Stimulated activated CD4-positive, alpha-beta T cell treated with anti-CD3 and anti-CD28 coated beads, Interleukin-4, amount 100 ng/mL, for 1 hour (primary cell): ENCODE data around the gene VAV1.
A peak's percentile ranks its signal among the peaks of the same experiment; 100 is the strongest.
"Not testable (repeated sequence)": the region's sequence is repeated elsewhere in the genome, so short reads cannot be mapped to it uniquely, and the experiment has no call there.

ENCODE experiments used
- DNase-seq: peaks from one replicate; pipeline ENCODE4 v3.0.0-alpha.2; 2020

Gene VAV1

DNA sequence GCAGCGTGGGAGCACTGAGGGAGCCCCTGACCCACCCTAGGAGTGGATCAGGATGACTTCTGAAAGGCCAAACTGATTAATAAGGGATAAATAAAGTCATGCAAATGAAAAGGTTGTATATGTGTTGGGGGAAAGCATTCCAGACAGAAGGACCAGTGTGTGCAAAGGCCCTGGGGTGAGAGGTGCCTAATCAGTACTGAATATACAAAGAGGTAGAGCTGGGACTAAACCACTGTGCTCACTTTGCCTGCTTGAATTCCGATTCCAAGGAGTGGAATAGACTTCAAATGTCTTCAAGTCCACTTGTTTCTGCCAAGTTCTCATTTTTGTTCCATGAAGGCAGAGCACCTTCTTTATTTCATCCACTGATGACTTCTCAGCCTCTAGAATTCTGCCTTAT, 82.2 kb downstream of the VAV1 start:
- DNase-seq = no peak

DNA sequence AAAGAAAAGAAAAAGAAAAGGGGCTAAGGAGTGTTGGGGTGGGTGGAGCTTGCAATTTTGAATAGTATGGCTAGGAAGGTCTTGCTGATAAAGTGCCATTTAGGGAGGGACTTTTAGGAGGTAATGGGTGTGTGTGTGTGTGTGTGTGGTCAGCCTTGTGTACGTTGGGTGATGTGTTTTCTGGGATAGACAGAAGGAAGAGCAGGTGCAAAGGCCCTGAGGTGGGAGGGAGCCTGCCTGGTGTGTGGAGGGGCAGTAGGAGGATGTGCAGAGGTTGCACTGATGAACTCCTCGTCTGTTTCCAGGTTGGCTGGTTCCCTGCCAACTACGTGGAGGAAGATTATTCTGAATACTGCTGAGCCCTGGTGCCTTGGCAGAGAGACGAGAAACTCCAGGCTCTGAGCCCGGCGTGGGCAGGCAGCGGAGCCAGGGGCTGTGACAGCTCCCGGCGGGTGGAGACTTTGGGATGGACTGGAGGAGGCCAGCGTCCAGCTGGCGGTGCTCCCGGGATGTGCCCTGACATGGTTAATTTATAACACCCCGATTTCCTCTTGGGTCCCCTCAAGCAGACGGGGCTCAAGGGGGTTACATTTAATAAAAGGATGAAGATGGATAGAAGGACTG, 84.4 kb downstream of the VAV1 start:
- DNase-seq = no peak

DNA sequence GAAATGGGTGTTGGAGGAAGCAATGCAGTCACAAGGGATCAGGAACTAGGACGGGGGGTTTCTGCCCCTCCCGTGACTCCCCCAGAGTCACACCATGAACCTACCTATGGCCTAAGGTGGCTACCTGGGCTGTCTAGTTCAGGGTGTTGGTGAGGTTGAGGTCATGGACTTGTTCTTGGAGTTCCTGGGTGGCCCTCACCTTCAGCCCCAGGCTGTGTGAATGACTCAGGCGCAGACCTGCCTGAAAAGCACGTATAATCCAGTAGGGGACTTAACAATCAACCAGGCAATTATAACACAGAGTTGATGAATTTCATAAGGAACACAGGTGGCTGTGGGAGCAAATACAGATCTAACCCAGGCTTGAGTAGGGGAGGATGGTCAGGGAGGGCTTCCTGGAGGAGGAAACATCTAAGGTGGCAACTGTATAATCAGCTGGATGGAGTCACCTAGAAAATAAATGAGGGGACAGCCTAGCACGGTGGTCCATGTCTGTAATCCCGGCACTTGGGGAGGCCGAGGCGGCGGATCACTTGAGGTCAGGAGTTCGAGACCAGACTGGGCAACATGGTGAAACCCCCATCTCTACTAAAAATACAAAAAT, 89.3 kb downstream of the VAV1 start:
- DNase-seq = no peak

DNA sequence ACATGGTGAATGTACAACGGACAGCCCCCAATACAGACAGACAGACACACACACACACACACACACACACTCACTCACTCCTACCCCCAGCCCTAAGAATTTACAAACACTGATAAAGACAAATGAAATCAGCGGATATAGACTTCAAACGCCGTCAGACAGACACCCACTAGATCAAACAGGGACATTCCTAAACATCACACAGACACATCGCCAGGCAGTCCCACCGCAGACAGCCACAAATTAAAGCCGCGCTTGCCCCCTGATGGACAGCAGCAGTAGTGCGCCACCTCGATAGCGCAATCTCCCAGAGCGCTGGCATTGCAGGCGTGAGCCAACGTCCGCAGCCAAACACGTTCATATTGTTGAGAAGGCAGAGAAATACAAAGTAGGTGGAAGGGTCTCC, 90.2 kb downstream of the VAV1 start:
- DNase-seq = peak; percentile 89

DNA sequence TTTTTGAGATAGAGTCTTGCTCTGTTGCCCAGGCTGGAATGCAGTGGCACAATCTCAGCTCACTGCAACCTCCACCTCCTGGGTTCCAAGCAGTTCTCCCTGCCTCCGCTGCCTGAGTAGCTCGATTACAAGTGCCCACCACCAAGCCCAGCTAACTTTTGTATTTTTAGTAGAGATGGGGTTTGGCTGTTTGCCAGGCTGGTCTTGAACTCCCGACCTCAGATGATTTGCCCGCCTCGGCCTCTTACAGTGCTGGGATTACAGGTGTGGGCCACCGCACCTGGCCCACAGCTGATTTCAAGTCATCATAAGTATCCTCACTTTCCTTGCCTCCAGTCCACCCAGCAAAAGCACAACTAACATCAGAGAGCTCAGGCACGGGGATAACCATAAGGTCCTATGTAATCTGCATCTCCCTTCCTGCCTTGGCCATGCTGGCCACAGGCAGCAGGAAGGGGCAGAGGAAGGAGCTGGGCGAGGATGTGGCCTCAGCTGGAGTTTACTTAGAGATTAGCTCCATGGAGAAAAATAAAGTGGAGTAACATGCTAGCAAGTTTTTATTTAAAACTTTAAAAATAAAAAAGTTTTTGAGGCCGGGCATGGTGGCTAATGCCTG, 91.9 kb downstream of the VAV1 start:
- DNase-seq = no peak

DNA sequence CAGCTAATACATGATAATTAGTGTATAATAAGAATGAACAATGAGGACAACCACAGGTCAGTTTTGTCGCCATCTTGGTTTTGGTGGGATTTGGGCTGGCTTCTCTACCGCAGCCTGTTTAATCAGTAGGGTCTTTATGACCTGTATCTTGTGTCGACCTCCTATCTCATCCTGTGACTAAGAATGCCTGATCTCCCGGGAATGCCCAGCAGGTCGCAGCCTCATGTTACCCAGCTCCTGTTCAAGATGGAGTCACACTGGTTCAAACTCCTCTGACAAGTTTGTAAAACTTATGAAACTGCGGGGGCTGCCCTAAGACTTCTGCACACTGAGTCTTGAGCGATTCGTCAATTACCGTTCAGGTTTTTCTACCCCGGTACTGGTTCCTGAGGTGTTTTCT, 93.3 kb downstream of the VAV1 start:
- no peak for DNase-seq

DNA sequence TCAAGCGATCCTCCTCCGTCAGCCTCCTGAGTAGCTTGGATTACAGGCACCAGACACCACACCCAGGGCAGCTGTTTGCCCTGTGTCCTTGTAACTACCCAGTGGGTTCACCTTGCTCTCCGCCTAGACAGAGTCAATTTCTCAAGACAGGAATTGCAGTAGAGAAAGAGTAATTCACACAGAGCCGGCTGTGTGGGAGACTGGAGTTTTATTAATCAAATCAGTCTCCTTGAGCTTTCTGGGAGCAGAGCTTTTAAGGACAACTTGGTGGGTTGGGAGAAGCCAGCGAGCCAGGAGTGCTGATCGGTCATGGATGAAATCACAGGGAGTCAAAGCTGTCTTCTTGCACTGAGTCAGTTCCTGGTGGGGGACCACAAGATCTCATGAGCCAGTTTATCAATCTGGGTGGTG, 94.2 kb downstream of the VAV1 start:
- DNase-seq = no peak

DNA sequence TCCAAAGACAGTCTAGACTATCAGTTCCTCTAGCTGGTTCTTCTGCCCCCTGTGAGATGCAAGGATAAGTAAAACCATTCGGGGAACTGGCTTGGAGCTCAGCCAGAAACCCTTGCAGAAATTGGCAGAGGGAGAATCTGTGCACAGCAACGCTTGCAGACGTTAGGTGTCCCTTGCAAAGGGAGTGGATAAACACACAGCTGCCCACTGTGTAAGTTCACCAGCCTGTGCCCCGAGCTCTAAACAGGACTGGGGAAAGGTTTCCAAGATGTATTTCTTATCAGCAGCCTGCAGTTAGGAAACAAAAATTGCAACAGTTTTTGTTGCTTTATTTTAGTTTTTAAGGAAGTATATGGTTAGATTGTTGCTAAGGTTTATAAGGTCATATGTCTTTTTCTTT, 95.8 kb downstream of the VAV1 start:
- DNase-seq = no peak

DNA sequence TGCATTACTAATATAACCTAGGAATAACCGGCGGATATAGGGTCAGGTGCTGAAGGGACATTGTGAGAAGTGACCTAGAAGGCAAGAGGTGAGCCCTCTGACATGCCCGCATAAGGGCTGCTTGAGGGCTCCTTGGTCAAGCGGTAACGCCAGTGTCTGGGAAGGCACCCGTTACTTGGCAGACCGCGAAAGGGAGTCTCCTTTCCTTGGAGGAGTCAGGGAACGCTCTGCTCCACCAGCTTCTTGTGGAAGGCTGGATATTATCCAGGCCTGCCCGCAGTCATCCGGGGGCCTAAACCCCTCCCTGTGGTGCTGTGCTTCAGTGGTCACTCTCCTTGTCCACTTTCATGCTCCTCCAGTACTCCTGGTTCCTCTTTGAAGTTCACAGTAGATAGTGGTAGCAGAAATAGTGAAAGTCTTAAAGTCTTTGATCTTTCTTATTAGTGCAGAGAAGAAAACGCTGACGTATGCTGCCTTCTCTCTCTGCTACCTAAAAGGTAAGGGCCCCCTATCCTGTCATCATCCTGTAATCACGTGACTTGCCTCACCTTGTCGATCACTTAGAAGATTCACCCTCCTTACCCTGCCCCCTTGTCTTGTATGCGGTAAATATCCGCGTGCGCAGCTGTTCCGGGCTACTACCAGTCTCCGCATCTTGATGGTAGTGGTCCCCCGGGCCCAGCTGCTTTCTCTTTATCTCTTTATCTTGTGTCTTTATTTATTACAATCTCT, 96.8 kb downstream of the VAV1 start:
- not testable (repeated sequence) for DNase-seq

DNA sequence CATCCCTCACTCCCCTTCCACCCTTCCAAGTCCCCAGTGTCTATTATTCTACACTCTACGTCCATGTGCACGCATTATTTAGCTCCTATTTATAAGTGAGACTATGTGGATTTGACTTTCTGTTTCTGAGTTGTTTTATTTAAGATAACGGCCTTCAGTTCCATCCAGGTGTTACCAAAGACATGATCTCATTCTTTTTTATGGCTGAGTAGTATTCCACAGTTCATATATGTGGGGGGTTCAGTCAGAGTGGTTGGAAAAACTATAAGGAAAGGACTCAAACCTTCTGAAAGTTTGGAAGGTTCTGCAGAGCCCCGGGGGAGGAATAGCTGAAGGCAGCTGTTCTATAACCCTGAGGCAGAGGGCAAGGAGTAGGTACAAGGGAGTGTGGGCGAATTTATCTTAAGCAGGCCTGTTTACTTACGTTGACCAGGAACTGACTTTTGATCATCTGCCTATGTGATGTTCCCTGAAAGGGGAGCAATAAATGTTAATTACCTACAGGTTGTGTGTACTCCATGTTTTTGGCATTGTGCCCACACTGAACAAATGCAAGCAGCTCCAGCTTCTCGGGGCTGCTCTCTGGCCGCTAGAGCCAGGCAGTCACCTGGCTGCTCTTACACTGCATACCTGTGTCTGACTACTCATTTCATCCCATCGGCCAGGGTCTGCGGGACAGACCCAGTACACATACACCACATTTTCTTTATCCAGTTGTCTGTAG, 101.4 kb downstream of the VAV1 start:
- no peak for DNase-seq

DNA sequence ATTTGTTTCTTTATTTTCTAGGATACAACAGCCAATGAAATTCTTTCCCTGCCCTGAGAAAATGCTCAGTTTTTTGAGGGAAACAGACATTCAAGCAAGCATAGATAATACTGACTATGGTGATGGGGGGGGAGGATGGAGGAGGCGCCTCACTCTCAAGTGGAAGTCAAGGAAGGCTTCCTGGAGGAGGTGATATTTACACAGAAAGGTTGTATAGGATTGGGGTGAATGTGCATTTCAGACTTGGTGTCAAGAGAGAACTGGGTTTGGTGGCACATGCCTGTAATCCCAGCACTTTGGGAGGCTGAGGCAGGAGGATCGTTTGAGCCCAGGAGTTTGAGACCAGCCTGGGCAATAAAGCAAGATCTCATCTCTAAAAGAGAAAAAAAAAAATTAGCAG, 102.7 kb downstream of the VAV1 start:
- DNase-seq = no peak

DNA sequence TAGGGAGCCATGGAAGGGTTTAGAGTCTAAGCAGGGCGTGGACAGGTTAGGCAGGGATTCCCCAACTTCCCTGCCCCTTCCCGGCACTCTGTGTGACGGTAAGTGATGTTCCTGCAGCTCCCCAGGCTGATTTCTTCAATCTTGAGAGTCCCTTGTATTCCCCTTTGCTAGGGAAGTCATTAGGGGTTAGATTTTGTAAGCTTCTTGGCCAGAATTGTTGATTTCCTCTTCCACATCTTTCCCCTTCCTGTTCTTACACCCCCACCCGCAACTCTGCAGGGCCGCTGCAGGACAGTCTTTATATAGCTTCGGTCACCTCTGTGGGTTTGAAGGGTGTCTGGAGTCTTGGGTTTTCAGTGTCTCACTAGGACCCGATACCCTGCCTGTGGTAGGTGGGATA, 104.2 kb downstream of the VAV1 start:
- no peak for DNase-seq

DNA sequence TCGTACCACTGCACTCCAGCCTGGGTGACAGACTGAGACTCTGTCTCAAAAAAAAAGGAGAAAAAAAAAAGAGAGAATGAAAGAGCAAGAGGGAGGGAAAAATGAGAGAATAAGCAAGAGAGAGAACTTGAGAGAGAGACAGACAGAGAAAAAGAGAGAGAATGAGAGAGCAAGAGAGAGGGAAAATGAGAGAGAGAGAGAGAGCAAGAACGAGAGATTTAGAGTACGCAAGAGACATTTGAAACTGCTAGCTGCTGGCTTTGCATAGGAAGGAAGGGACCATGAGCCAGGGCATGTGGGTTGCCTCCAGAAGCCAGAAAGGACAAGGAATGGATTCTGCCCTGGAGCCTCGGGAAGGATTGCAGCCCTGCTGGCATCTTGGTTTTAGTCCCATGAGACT, 105.3 kb downstream of the VAV1 start:
- DNase-seq = no peak

DNA sequence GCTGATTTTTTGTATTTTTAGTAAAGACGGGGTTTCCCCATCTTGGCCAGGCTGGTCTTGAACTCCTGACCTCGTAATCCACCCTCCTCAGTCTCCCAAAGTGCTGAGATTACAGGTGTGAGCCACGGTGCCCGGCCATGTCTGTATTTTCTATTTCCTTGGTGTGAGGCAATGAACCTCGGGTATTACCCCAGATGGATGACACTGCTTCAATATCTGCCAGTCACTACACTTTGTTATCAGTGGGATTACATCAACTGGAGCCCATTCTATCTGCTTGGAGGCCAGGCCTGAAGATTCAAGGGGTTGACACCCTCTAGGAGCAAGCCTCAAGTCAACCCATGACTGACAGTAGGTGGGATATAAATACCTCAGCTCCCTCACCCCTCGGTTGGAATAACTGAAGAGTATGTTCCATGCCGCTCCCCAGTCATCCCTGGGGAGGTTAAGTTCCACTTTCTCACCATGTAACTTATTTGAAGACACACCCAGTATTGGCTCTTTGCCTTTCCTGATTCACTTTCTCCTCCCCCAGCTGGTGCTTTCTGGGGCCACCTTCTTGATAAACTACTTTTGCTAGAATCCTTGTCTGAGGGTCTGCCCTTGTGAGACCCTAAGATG, 113.9 kb downstream of the VAV1 start:
- no peak for DNase-seq

DNA sequence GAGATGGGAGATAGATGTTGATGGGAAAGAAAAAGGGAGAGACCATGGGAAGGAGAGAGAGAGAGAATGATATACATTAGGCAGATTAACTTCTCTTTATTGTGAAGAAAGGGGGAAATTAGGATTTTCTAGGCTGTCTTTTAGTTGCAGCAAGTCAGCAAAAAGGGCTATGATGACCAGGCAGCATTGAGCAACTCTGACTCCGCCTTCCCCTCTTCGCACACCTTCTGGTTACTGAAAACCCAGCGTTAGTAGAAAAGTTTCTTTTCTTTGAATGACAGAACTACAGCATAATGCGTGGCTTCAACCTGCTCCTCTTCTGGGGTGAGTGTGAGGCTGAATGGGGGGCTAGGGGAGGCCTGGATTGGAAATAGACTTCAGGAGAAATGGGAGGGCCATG, 114.8 kb downstream of the VAV1 start, which contains the start of gene ADGRE1:
Gene ADGRE1 (plus strand): TSS at position 264 of the 400 bp plus-strand sequence. CDS start 30 bp downstream, at position 294.
- peak; percentile 19 for DNase-seq

DNA sequence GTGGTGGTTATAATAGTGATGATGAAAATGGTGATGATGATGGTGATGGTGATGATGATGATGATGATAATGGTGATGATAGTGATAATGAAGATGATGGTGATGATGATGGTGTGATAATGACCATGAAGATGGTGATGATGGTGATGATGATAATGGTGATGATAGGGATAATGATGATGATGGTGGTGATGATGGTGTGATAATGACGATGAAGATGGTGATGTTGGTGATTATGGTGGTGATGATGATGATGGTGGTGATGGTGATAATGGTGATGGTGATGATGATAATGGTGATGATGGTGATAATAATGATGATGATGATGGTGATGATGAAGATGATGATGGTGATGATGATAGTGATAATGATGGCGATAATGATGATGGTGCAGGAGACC, 116.5 kb downstream of the VAV1 start:
- no peak for DNase-seq

DNA sequence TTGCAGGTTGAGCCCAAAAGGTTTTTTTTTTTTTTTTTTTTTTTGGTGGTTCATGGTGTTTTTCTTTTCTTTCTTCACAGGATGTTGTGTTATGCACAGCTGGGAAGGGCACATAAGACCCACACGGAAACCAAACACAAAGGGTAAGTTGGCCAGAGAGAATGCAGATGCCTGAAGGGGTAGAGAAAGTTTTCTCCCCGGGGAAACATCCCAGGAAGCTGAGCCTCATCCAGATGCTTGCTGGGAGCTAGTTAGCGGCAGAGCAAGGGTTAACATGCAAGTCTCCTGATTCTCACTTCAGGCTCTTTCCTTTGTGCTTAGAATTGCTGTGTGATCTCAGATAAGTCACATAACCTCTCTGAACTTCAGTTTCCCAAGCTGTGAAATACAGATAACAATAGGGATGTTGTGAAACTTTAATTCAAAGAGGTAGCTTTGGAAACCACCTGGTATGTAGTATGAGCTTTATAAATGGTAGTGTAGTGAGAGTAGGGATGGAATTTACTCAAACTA, 117.9 kb downstream of the VAV1 start:
- DNase-seq = no peak

DNA sequence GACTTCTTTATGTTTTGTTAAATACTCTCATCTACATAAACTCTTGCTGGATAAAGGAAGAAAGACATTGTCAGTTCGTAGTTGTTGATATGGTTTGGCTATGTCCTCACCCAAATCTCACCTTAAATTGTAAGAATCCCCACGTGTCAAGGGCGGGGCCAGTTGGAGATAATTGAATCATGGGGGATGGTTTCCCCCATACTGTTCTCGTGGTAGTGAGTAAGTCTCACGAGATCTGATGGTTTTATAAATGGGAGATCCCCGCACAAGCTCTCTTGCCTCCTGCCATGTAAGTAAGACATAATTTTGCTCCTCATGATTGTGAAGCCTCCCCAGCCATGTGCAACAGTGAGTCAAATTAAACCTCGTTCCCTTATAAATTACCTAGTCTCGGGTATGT, 118.4 kb downstream of the VAV1 start:
- DNase-seq = peak; percentile 55

DNA sequence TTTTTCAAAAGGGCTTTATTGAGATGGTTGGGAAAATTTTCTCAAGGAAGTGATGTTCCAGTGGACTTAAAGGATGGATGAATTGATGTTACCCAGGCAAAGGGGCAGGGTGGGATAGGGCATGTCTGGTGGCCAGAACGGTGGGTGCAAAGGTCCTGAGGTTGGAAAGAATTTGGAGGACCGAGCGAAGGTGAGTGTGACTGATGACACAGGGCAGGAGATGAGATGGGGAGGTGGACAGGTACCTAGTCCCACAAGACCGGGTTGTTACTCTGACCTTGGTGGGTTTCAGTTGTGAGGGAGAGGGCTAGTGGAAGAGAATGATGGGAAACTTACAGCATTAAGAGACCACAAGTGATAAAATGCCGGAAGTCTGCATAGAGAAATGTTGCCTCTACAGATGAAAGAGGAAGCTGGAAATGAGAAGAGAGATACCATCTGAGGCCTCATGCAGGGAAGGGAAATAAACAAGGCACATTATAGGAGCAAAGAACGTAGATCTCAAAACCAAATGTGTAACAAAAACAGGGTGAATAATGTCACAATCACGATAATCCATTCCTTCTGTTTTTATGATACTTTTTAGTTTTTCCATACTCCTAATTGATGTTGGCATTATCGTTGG, 119.4 kb downstream of the VAV1 start:
- no peak for DNase-seq

DNA sequence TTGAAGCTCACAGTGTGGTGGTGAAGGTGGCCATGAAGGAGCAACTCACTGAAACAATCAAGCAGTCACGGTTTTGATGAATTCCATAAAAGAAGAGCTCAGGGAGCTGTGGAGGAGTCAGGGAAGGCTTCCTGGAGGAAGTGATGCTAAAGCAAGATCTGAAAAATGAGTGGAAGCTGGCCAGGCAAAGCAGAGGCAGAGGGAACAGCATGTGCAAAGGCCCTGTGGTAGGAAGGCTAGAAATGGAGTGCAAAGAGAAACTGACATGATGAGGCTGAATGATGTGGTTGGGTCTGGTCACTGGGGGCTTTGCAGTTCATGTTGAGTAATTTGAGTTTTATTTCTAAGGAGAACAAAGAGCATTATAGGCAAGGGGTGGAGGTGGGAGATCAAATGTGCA, 121.8 kb downstream of the VAV1 start:
- DNase-seq = no peak

DNA sequence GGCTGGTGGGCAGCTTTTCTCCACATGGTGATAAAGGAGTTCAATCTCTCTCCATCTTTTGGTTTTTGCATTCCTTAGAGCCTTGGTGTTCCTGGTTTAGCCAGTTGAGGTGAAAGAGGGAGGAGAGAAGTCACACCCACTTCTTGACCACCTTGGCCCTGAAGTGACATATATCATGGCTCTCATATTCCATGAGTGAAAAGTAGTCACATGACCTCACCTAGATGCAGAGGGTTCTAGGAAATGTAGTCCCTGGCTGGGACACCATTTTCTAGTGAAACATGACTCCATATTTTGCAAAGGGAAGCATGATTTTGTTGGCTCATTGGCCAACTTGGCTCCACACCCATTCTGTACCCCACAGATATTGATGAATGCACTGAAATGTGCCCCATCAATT, 130.9 kb downstream of the VAV1 start:
- no peak for DNase-seq

DNA sequence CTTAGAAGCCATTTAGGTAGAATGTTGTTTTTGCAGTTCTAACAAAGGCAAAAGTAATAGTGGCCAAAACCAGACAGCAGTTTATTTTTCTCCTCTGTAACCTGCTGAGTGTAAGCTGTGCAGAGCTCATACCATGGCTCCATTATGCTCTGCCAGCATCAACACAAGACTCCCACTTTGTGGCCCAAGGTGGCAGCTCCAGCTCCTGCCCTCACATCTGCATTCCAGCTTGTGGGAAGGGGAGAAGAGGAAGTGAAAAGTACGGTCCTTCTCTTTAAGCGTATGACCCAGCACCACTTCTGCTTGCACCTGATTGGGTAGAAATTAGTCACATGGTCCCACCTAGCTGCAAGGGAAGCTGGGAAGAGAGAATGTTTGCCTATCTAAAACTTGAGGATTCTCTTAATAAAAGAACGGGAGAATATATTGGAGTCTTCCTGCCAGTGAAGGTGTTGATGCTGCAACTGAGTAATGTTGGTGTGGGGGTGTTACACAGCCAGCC, 134.1 kb downstream of the VAV1 start:
- no peak for DNase-seq
